HepG2 (cell line): ENCODE measurements around the gene PCCB. TPM values are rescaled to one million over a fixed set of nuclear protein-coding genes. Genes with fewer than 3 reads are reported as not detected.
A peak's percentile ranks its signal among the peaks of the same experiment; 100 is the strongest.

Source experiments
- ASH2L ChIP-seq: fragments of 300-600, 200-600 bp; sonication (generic); IDR thresholded peaks from 2 replicates; pipeline ENCODE4 v1.7.0; 2017; ENCODE audit warnings: low read depth, mild to moderate bottlenecking, moderate library complexity, mixed read lengths, low read length; ENCODE audit not compliant: insufficient read length
- BRCA1 ChIP-seq: sonication (generic); formaldehyde crosslinking; IDR thresholded peaks from 2 replicates; pipeline ENCODE4 v1.4.0; 2020; ENCODE audit warnings: missing genetic modification reagents
- CBFB ChIP-seq: sonication (generic); formaldehyde crosslinking; IDR thresholded peaks from 2 replicates; pipeline ENCODE4 v1.4.0; 2020; ENCODE audit warnings: missing genetic modification reagents
- EP300 ChIP-seq, 3 experiments: sonication (generic) in 1 of 3; formaldehyde crosslinking in 1 of 3; IDR thresholded peaks; 2 replicates each; pipeline versions ENCODE4 v1.5.1 to v1.6.1; 2011 to 2020; ENCODE audit warnings: low read depth in 2 of 3, low read length in 2 of 3, borderline replicate concordance in 1 of 3, improper control_type of control experiment in 1 of 3, mild to moderate bottlenecking in 1 of 3, missing genetic modification reagents in 1 of 3, moderate library complexity in 1 of 3
- MXD3 ChIP-seq: IDR thresholded peaks from 2 replicates; pipeline ENCODE4 v1.6.1; 2016; ENCODE audit warnings: mild to moderate bottlenecking, missing biosample characterization, missing genetic modification reagents
- PAXIP1 ChIP-seq: sonication (generic); formaldehyde crosslinking; conservative IDR thresholded peaks from 2 replicates; pipeline ENCODE4 v1.4.0; 2020; ENCODE audit warnings: mild to moderate bottlenecking, missing genetic modification reagents, moderate library complexity
- SRY ChIP-seq: sonication (generic); formaldehyde crosslinking; IDR thresholded peaks from 2 replicates; pipeline ENCODE4 v1.8.0; 2022; ENCODE audit warnings: mild to moderate bottlenecking, missing genetic modification reagents
- TAF1 ChIP-seq: sonication (generic); formaldehyde crosslinking; IDR thresholded peaks from 2 replicates; pipeline ENCODE4 v1.4.0; 2020; ENCODE audit warnings: missing genetic modification reagents
- ZNF616 ChIP-seq: sonication (generic); formaldehyde crosslinking; IDR thresholded peaks from 2 replicates; pipeline ENCODE4 v1.5.0; 2020; ENCODE audit warnings: low read depth, mild to moderate bottlenecking, missing genetic modification reagents
- ZNF660 ChIP-seq: sonication (generic); formaldehyde crosslinking; IDR thresholded peaks from 2 replicates; pipeline ENCODE4 v1.5.1; 2020; ENCODE audit warnings: mild to moderate bottlenecking, low read depth, missing genetic modification reagents, borderline replicate concordance
- ZNF746 ChIP-seq: sonication (generic); formaldehyde crosslinking; IDR thresholded peaks from 2 replicates; pipeline ENCODE4 v1.8.0; 2022; ENCODE audit warnings: mild to moderate bottlenecking, missing genetic modification reagents
- polyA plus RNA-seq, 8 experiments: library from polyadenylated mRNA; depleted of rRNA in 3 of 8; stranded (reverse) in 7 of 8; unstranded in 1 of 8; fragments of >200 nt; fragmentation: Illumina TruSeq in 4 of 8; extraction: Trizol in 4 of 8; gene quantifications; 2 replicates each; pipeline versions ENCODE4 v1.2.1 to v1.2.3, GENCODE V29; 2011 to 2016; ENCODE audit warnings: low read depth in 4 of 8, missing spikeins in 1 of 8, mixed read lengths in 1 of 8; ENCODE audit not compliant: insufficient read depth in 1 of 8
- total RNA-seq, 5 experiments: library from RNA; depleted of rRNA; stranded (reverse); fragments of >200 nt; fragmentation: Illumina TruSeq; extraction: Trizol; gene quantifications; 2 replicates each; pipeline ENCODE4 v1.2.3, GENCODE V29; 2016; ENCODE audit warnings: low read depth in 1 of 5
- TF ChIP-seq, protein P1 (sequence below): sonication (generic); formaldehyde crosslinking; IDR thresholded peaks from 2 replicates; pipeline ENCODE4 v1.4.0; 2020; ENCODE audit warnings: missing genetic modification reagents

The PCCB gene
- total and polyA plus RNA-seq, 2 of the 13 experiments (the other 11 are each of a cell fraction or from before 2014, with no cell fraction given) = 84.1 to 88.7 TPM

DNA sequence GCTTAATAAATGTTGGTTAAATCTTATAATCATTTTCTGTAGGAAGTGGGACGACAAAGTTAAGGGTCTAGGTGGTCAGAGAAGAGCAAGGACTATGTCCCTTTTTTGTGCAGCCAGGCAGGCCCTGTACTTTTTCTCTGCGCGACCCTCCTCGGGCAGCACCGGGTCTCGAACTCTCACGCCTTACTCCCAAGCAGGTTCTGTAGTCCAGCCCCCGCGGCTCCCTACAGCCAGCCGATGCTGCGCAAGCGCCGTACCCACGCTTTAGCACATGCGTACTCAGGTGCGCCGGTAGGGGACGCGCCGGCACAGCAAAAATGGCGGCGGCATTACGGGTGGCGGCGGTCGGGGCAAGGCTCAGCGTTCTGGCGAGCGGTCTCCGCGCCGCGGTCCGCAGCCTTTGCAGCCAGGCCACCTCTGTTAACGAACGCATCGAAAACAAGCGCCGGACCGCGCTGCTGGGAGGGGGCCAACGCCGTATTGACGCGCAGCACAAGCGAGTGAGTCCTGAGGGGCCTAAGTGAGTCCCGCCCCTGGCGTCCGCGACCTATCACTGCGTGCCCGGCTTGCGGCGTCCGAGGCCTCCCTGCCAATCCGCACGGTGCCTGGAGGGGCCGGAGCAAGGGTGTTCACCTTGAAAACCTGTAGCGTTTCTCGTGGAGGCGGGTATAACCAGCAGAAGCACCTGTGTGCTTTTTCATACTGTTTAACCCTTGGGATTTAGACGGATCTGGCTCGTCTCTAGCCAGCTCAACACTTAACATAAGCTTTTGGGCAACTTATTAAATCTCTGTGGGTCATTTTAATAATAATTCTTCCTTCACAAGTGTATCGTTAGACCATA lies at the start of gene PCCB (continued):
- TF ChIP-seq, protein P1, sequence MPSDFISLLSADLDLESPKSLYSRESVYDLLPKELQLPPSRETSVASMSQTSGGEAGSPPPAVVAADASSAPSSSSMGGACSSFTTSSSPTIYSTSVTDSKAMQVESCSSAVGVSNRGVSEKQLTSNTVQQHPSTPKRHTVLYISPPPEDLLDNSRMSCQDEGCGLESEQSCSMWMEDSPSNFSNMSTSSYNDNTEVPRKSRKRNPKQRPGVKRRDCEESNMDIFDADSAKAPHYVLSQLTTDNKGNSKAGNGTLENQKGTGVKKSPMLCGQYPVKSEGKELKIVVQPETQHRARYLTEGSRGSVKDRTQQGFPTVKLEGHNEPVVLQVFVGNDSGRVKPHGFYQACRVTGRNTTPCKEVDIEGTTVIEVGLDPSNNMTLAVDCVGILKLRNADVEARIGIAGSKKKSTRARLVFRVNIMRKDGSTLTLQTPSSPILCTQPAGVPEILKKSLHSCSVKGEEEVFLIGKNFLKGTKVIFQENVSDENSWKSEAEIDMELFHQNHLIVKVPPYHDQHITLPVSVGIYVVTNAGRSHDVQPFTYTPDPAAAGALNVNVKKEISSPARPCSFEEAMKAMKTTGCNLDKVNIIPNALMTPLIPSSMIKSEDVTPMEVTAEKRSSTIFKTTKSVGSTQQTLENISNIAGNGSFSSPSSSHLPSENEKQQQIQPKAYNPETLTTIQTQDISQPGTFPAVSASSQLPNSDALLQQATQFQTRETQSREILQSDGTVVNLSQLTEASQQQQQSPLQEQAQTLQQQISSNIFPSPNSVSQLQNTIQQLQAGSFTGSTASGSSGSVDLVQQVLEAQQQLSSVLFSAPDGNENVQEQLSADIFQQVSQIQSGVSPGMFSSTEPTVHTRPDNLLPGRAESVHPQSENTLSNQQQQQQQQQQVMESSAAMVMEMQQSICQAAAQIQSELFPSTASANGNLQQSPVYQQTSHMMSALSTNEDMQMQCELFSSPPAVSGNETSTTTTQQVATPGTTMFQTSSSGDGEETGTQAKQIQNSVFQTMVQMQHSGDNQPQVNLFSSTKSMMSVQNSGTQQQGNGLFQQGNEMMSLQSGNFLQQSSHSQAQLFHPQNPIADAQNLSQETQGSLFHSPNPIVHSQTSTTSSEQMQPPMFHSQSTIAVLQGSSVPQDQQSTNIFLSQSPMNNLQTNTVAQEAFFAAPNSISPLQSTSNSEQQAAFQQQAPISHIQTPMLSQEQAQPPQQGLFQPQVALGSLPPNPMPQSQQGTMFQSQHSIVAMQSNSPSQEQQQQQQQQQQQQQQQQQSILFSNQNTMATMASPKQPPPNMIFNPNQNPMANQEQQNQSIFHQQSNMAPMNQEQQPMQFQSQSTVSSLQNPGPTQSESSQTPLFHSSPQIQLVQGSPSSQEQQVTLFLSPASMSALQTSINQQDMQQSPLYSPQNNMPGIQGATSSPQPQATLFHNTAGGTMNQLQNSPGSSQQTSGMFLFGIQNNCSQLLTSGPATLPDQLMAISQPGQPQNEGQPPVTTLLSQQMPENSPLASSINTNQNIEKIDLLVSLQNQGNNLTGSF (CRISPR knock-in tag) = peak; percentile 82; the same call in 1 of the 2 replicates
- peak; percentile 73 for TF ChIP-seq ZNF746
- TF ChIP-seq ZNF616 = no peak
- peak; percentile 96 for TF ChIP-seq ASH2L
- TF ChIP-seq PAXIP1 (CRISPR knock-in tag) = peak; percentile 38
- peak; percentile 97 for TF ChIP-seq TAF1
- peak; percentile 84 for TF ChIP-seq CBFB (CRISPR knock-in tag)
- TF ChIP-seq BRCA1 (CRISPR knock-in tag) = peak; percentile 17; the same call in 1 of the 2 replicates
- TF ChIP-seq ZNF660 (CRISPR knock-in tag) = no peak
- TF ChIP-seq MXD3 = peak; percentile 74
- peak; percentile 89 for TF ChIP-seq SRY (CRISPR knock-in tag)
- no peak for TF ChIP-seq EP300 (IDR thresholded peaks at IDR 0.05; ENCODE audit: low read depth in 2 of 2, low read length in 2 of 2)
- TF ChIP-seq EP300 (CRISPR knock-in tag; IDR thresholded peaks at IDR 0.05; ENCODE audit: borderline replicate concordance) = no peak
